ENCODE results near the gene TSPAN18.

GRCh38 chr11:44760917-44761550 lies 34.3 kb downstream of the TSPAN18 start:
- TF ChIP-seq CTCF (conservative IDR thresholded peaks at IDR 0.05; ENCODE audit: low read length) = no peak
- TF ChIP-seq EZH2phosphoT487 (IDR thresholded peaks at IDR 0.05; ENCODE audit: borderline replicate concordance) = no peak
